HepG2 (cell line): ENCODE measurements around the gene GGTA1. TPM values are rescaled to one million over a fixed set of nuclear protein-coding genes. Genes with fewer than 3 reads are reported as not detected.

Source experiments
- ATAC-seq: fragments of 200-7000 bp; cut with Tn5 transposase; 3 replicates; pipeline ENCODE4 v1.9.1; 2020; ENCODE audit warnings: mild to moderate bottlenecking, moderate library complexity
- BruUV-seq: library from RNA; stranded (reverse); fragments of 400-500 nt; replicated peaks from 2 replicates; lab custom pipeline; 2021; lab: Mats Ljungman, UMichigan
- CTCF ChIA-PET: fragments of 300-600 bp; formaldehyde crosslinking; extraction: SDS; loops from one replicate; lab custom pipeline; 2021; ENCODE audit warnings: low total read pairs, inconsistent platforms, low intra/inter-chr PET ratio; lab: Yijun Ruan, JAX
- POLR2A ChIA-PET: fragments of 350-600 bp; sonication (Branson Sonifier 250); formaldehyde crosslinking; loops from one replicate; lab custom pipeline; 2020; ENCODE audit warnings: antibody characterized with exemption, inconsistent platforms; lab: Yijun Ruan, JAX
- DNase-seq: peaks from one replicate; pipeline ENCODE4 v3.0.0-alpha.2; 2015; ENCODE audit warnings: low spot score
- FAIRE-seq: peaks from 3 replicates; lab custom pipeline; 2011; peaks lifted over from hg19 to GRCh38; lab: Jason Lieb, UNC
- H2AFZ ChIP-seq: one replicate; pipeline ENCODE4 v1.6.1; 2011; ENCODE audit warnings: low read length, inconsistent platforms
- H3K27ac ChIP-seq: fragments of 300-600 bp; 3 replicates; pipeline ENCODE4 v1.8.0; 2011; ENCODE audit warnings: mixed run types, mild to moderate bottlenecking, mixed read lengths, low read length, inconsistent platforms; ENCODE audit not compliant: insufficient read depth; ENCODE audit errors: extremely low read length
- H3K27me3 ChIP-seq, 2 experiments: fragments of 200-600 bp in 1 of 2; 2 replicates in 1 of 2; 3 replicates in 1 of 2; pipeline versions ENCODE4 v1.6.0 to v1.8.0; 2011; ENCODE audit warnings: low read length in 2 of 2, mild to moderate bottlenecking in 2 of 2, moderate library complexity in 2 of 2, inconsistent platforms in 1 of 2; ENCODE audit not compliant: insufficient read depth in 2 of 2, control insufficient read depth in 1 of 2
- H3K36me3 ChIP-seq, 2 experiments: fragments of 200-600 bp in 1 of 2; replicated peaks in 1 of 2; 2 replicates in 1 of 2; 3 replicates in 1 of 2; pipeline versions ENCODE4 v1.5.1 to v1.8.0; 2011; ENCODE audit warnings: low read length in 2 of 2, inconsistent platforms in 1 of 2; ENCODE audit not compliant: insufficient read depth in 2 of 2, control insufficient read depth in 1 of 2
- H3K4me1 ChIP-seq: 2 replicates; pipeline ENCODE4 v1.5.1; 2012; ENCODE audit warnings: low read length, inconsistent platforms; ENCODE audit not compliant: insufficient read depth
- H3K4me2 ChIP-seq: 2 replicates; pipeline ENCODE4 v1.6.0; 2011; ENCODE audit warnings: low read depth, low read length, inconsistent platforms
- H3K4me3 ChIP-seq, 3 experiments: fragments of 200-600 bp in 1 of 3; sonication (generic), shearing (Covaris generic) in 1 of 3; replicated peaks in 1 of 3; 2 replicates each; pipeline ENCODE4 v1.5.1; 2011 to 2016; ENCODE audit warnings: low read length in 3 of 3, inconsistent platforms in 2 of 3, low read depth in 2 of 3, mild to moderate bottlenecking in 2 of 3, control low read depth in 1 of 3, mixed read lengths in 1 of 3; ENCODE audit not compliant: insufficient read depth in 1 of 3
- H3K79me2 ChIP-seq: one replicate; pipeline ENCODE4 v1.6.1; 2011; ENCODE audit warnings: low read length, inconsistent platforms; ENCODE audit not compliant: insufficient read depth
- H3K9ac ChIP-seq: 2 replicates; pipeline ENCODE4 v1.6.0; 2011; ENCODE audit warnings: mild to moderate bottlenecking, low read depth, low read length, inconsistent platforms; ENCODE audit not compliant: insufficient read depth
- H3K9me3 ChIP-seq: 2 replicates; pipeline ENCODE4 v1.5.1; 2012; ENCODE audit warnings: mild to moderate bottlenecking, low read length
- H4K20me1 ChIP-seq: 2 replicates; pipeline ENCODE4 v1.6.0; 2011; ENCODE audit warnings: inconsistent platforms, mild to moderate bottlenecking, low read length, moderate library complexity; ENCODE audit not compliant: insufficient read depth
- BORCS8-MEF2B ChIP-seq: sonication (generic); formaldehyde crosslinking; IDR thresholded peaks from 2 replicates; pipeline ENCODE4 v1.8.0; 2022; ENCODE audit warnings: mild to moderate bottlenecking, missing genetic modification reagents
- CHD4 ChIP-seq: fragments of 200-600 bp; sonication (generic); IDR thresholded peaks from 2 replicates; pipeline ENCODE4 v1.7.0; 2017; ENCODE audit warnings: mild to moderate bottlenecking, low read length, borderline replicate concordance
- DRAP1 ChIP-seq: IDR thresholded peaks from 2 replicates; pipeline ENCODE4 v1.6.1; 2016; ENCODE audit warnings: missing genetic modification reagents, missing compliant biosample characterization
- ISX ChIP-seq: sonication (generic); formaldehyde crosslinking; conservative IDR thresholded peaks from 2 replicates; pipeline ENCODE4 v1.5.0; 2020; ENCODE audit warnings: missing genetic modification reagents
- KLF6 ChIP-seq: IDR thresholded peaks from 2 replicates; pipeline ENCODE4 v1.8.0; 2016; ENCODE audit warnings: missing biosample characterization, missing genetic modification reagents
- NFRKB ChIP-seq: fragments of 450-650 bp; IDR thresholded peaks from 2 replicates; pipeline ENCODE4 v1.6.1; 2017
- NR2C2 ChIP-seq: sonication (generic); formaldehyde crosslinking; IDR thresholded peaks from 2 replicates; pipeline ENCODE4 v1.4.0; 2020; ENCODE audit warnings: missing genetic modification reagents, mild to moderate bottlenecking, moderate library complexity, borderline replicate concordance
- PHF21A ChIP-seq: sonication (generic); formaldehyde crosslinking; IDR thresholded peaks from 2 replicates; pipeline ENCODE4 v1.5.0; 2020; ENCODE audit warnings: mild to moderate bottlenecking, missing genetic modification reagents
- RBAK ChIP-seq: sonication (generic); formaldehyde crosslinking; IDR thresholded peaks from 2 replicates; pipeline ENCODE4 v1.5.1; 2020; ENCODE audit warnings: mild to moderate bottlenecking, missing genetic modification reagents
- SMARCE1 ChIP-seq: fragments of 450-650 bp; IDR thresholded peaks from 2 replicates; pipeline ENCODE4 v1.6.1; 2017; ENCODE audit warnings: borderline replicate concordance
- TFE3 ChIP-seq: IDR thresholded peaks from 2 replicates; pipeline ENCODE4 v1.6.1; 2016
- ZNF10 ChIP-seq: sonication (generic); formaldehyde crosslinking; IDR thresholded peaks from 2 replicates; pipeline ENCODE4 v1.4.0; 2020; ENCODE audit warnings: mild to moderate bottlenecking, low read depth, missing genetic modification reagents, borderline replicate concordance
- ZNF576 ChIP-seq: sonication (generic); formaldehyde crosslinking; IDR thresholded peaks from 2 replicates; pipeline ENCODE4 v1.4.0; 2020; ENCODE audit warnings: mild to moderate bottlenecking, missing genetic modification reagents
- WGBS: methylation state at CpG from one replicate; pipeline ENCODE4 v1.1.6; 2017; ENCODE audit warnings: low lambda C conversion rate; 5-methylcytosine and 5-hydroxymethylcytosine counted together
- in situ Hi-C: cut with HindIII; loops from 2 replicates; pipeline ENCODE4 v1.10.0; 2017; ENCODE audit warnings: low pct_unique_long_range_greater_than_20kb; ENCODE audit not compliant: extremely low pct_ligation_motif_present
- intact Hi-C: fragments of 100-400 bp; cut with micrococcal nuclease; formaldehyde crosslinking; loops from one replicate; pipeline ENCODE4 v1.10.0; 2022; ENCODE audit not compliant: unreplicated experiment
- polyA plus RNA-seq, 8 experiments: library from polyadenylated mRNA; depleted of rRNA in 3 of 8; stranded (reverse) in 7 of 8; unstranded in 1 of 8; fragments of >200 nt; fragmentation: Illumina TruSeq in 4 of 8; extraction: Trizol in 4 of 8; gene quantifications; 2 replicates each; pipeline versions ENCODE4 v1.2.1 to v1.2.3, GENCODE V29; 2011 to 2016; ENCODE audit warnings: low read depth in 4 of 8, missing spikeins in 1 of 8, mixed read lengths in 1 of 8; ENCODE audit not compliant: insufficient read depth in 1 of 8
- total RNA-seq, 5 experiments: library from RNA; depleted of rRNA; stranded (reverse); fragments of >200 nt; fragmentation: Illumina TruSeq; extraction: Trizol; gene quantifications; 2 replicates each; pipeline ENCODE4 v1.2.3, GENCODE V29; 2016; ENCODE audit warnings: low read depth in 1 of 5

GGTA1 gene
- total and polyA plus RNA-seq, 2 of the 13 experiments (the other 11 are each of a cell fraction or from before 2014, with no cell fraction given), result not detected

- Histone ChIP-seq H3K36me3 (no peaks in the 10 kb centered on the region), H4K20me1 (peaks cover 5% of the 10 kb centered on the region; the same call in 1 of the 2 replicates), H3K4me3 (no peak overlapping the region), H3K9ac (no peak overlapping the region), H3K9me3 (peaks cover 5% of the 10 kb centered on the region; the same call in 1 of the 2 replicates), H2AFZ (no peak overlapping the region), H3K79me2 (no peaks in the 10 kb centered on the region), H3K4me1 (peaks cover 21% of the 10 kb centered on the region)
- no TSS peak for BruUV-seq
- CTCF ChIA-PET, result no interaction called here
- DNase-seq (no peak), FAIRE-seq (no peak)
- POLR2A ChIA-PET, result no interaction called here
- in situ Hi-C loops, result no loop called here
- TF ChIP-seq RBAK, result peak; percentile 92
- no peak for TF ChIP-seq NFRKB
- TF ChIP-seq ZNF576 (CRISPR knock-in tag), result no peak
- TF ChIP-seq CHD4, result 0 out of 2 replicates have a peak, but pooled peaks have one; percentile 31
- no peak for TF ChIP-seq NR2C2 (CRISPR knock-in tag)
- no peak for TF ChIP-seq PHF21A (CRISPR knock-in tag)
- TF ChIP-seq BORCS8-MEF2B (CRISPR knock-in tag), result no peak
- TF ChIP-seq, all 625 proteins: peak for 2
- no peak for ATAC-seq
- H3K27me3 ChIP-seq, result peaks cover 6 to 48% of the 10 kb centered on the region in 2 experiments
- H3K27ac ChIP-seq, result no peak overlapping the region
- no peak overlapping the region for H3K4me2 ChIP-seq
- intact Hi-C loops, result no loop called here
Measured at GRCh38 chr9:121495976-121496375, 3.7 kb downstream of the GGTA1 start.

- no peak overlapping the region for H3K27ac ChIP-seq
- in situ Hi-C loops (no loop called here), intact Hi-C loops (no loop called here)
- BruUV-seq, result no TSS peak
- WGBS, result 6% methylated on average over 3 of the region's 3 CpGs
- H3K79me2 ChIP-seq, result no peaks in the 10 kb centered on the region
- H3K4me1 ChIP-seq, result peaks cover 11% of the 10 kb centered on the region
- H2AFZ ChIP-seq, result no peak overlapping the region
- no peak overlapping the region for H3K9ac ChIP-seq
- H3K36me3 ChIP-seq, result no peaks in the 10 kb centered on the region
- no peak for DNase-seq
- H3K4me2 ChIP-seq, result no peak overlapping the region
- TF ChIP-seq DRAP1 (CRISPR knock-in tag), result no peak
- TF ChIP-seq SMARCE1, result no peak
- TF ChIP-seq ZNF10 (CRISPR knock-in tag), result no peak
- no peak for TF ChIP-seq ISX (CRISPR knock-in tag)
- TF ChIP-seq TFE3 (CRISPR knock-in tag), result no peak
- no peak for TF ChIP-seq KLF6
- TF ChIP-seq, all 625 proteins: peak for 0
- peaks cover 5% of the 10 kb centered on the region; the same call in 1 of the 2 replicates for H3K9me3 ChIP-seq
- FAIRE-seq, result no peak
- H3K27me3 ChIP-seq, result peaks cover 4 to 48% of the 10 kb centered on the region in 2 experiments
- ChIA-PET CTCF (no interaction called here), POLR2A (no interaction called here)
- peaks cover 5% of the 10 kb centered on the region; the same call in 1 of the 2 replicates for H4K20me1 ChIP-seq
- ATAC-seq, result no peak
- H3K4me3 ChIP-seq, result no peak overlapping the region
Measured at GRCh38 chr9:121494192-121494591, 5.5 kb downstream of the GGTA1 start.
